Stimulated activated CD8-positive, alpha-beta memory T cell treated with anti-CD3 and anti-CD28 coated beads, Interleukin-4, amount 100 ng/mL, for 48 hours (primary cell): Measurements from ENCODE around the gene PLAGL2.
"Not testable (repeated sequence)": the region's sequence is repeated elsewhere in the genome, so short reads cannot be mapped to it uniquely, and the experiment has no call there.

Source experiments
- DNase-seq: peaks from one replicate; pipeline ENCODE4 v3.0.0-alpha.2; 2020

PLAGL2 gene

GRCh38 chr20:32179515-32179914, 28.0 kb downstream of the PLAGL2 start:
- DNase-seq, result no peak

GRCh38 chr20:32177696-32178095, 29.8 kb downstream of the PLAGL2 start:
- DNase-seq, result not testable (repeated sequence)

GRCh38 chr20:32168184-32168910, 39.2 kb downstream of the PLAGL2 start:
- DNase-seq, result no peak

- DNase-seq, result no peak
Observed at GRCh38 chr20:32167552-32167951, 40.0 kb downstream of the PLAGL2 start.

GRCh38 chr20:32165836-32166545, 41.6 kb downstream of the PLAGL2 start:
- no peak for DNase-seq

- no peak for DNase-seq
Observed at GRCh38 chr20:32164984-32165735, 42.4 kb downstream of the PLAGL2 start.

GRCh38 chr20:32163951-32164350, 43.6 kb downstream of the PLAGL2 start:
- DNase-seq, result no peak

- DNase-seq, result no peak
Observed at GRCh38 chr20:32162351-32162750, 45.2 kb downstream of the PLAGL2 start.

GRCh38 chr20:32160341-32160740, 47.2 kb downstream of the PLAGL2 start:
- no peak for DNase-seq

- DNase-seq, result no peak
Observed at GRCh38 chr20:32159766-32160221, 47.7 kb downstream of the PLAGL2 start.

GRCh38 chr20:32158943-32159660, 48.4 kb downstream of the PLAGL2 start:
- DNase-seq, result peak; percentile 31

GRCh38 chr20:32158351-32158750, 49.2 kb downstream of the PLAGL2 start:
- no peak for DNase-seq

GRCh38 chr20:32157611-32158010, 49.9 kb downstream of the PLAGL2 start:
- DNase-seq, result no peak

- peak; percentile 38 for DNase-seq
Observed at GRCh38 chr20:32155017-32155981, 52.2 kb downstream of the PLAGL2 start.

GRCh38 chr20:32153771-32154170, 53.8 kb downstream of the PLAGL2 start:
- DNase-seq, result no peak

GRCh38 chr20:32153156-32153665, 54.3 kb downstream of the PLAGL2 start:
- no peak for DNase-seq

GRCh38 chr20:32152421-32153155, 55.0 kb downstream of the PLAGL2 start:
- no peak for DNase-seq

- DNase-seq, result no peak
Observed at GRCh38 chr20:32150291-32150848, 57.2 kb downstream of the PLAGL2 start.

- DNase-seq, result no peak
Observed at GRCh38 chr20:32149566-32150170, 57.9 kb downstream of the PLAGL2 start.
